ENCODE results near the gene REV3L.

GRCh38 chr6:111503660-111504059 lies 20.6 kb upstream of the REV3L start:
- TF ChIP-seq ZBTB33 (IDR thresholded peaks at IDR 0.05) = no peak
- TF ChIP-seq, protein P1, sequence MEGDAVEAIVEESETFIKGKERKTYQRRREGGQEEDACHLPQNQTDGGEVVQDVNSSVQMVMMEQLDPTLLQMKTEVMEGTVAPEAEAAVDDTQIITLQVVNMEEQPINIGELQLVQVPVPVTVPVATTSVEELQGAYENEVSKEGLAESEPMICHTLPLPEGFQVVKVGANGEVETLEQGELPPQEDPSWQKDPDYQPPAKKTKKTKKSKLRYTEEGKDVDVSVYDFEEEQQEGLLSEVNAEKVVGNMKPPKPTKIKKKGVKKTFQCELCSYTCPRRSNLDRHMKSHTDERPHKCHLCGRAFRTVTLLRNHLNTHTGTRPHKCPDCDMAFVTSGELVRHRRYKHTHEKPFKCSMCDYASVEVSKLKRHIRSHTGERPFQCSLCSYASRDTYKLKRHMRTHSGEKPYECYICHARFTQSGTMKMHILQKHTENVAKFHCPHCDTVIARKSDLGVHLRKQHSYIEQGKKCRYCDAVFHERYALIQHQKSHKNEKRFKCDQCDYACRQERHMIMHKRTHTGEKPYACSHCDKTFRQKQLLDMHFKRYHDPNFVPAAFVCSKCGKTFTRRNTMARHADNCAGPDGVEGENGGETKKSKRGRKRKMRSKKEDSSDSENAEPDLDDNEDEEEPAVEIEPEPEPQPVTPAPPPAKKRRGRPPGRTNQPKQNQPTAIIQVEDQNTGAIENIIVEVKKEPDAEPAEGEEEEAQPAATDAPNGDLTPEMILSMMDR (IDR thresholded peaks at IDR 0.05; ENCODE audit: low read depth, low read length, missing input control) = no peak
- no peak for TF ChIP-seq MAX (IDR thresholded peaks at IDR 0.05)
- no peak for TF ChIP-seq SP1 (IDR thresholded peaks at IDR 0.05)
- TF ChIP-seq GABPA (IDR thresholded peaks at IDR 0.05 in 1 of 2, conservative IDR thresholded peaks at IDR 0.05 in 1 of 2) = no peak
- no peak for TF ChIP-seq RAD21 (IDR thresholded peaks at IDR 0.05)
- TF ChIP-seq REST (IDR thresholded peaks at IDR 0.05) = no peak
- TF ChIP-seq NR2F2 (IDR thresholded peaks at IDR 0.05) = no peak
- no peak for TF ChIP-seq HNF4A (conservative IDR thresholded peaks at IDR 0.05)
- no peak for TF ChIP-seq FOXA1 (IDR thresholded peaks at IDR 0.05)
